ENCODE data around the gene QSER1. TPM values are rescaled to one million over a fixed set of nuclear protein-coding genes. Genes with fewer than 3 reads are reported as not detected.
"Not testable (repeated sequence)": the region's sequence is repeated elsewhere in the genome, so short reads cannot be mapped to it uniquely, and the experiment has no call there.

QSER1 gene
- total and polyA plus RNA-seq, 10 of the 15 experiments (the other 5 are each of a cell fraction or from before 2014, with no cell fraction given): 2.1 to 15.0 (median 9.4) TPM

DNA sequence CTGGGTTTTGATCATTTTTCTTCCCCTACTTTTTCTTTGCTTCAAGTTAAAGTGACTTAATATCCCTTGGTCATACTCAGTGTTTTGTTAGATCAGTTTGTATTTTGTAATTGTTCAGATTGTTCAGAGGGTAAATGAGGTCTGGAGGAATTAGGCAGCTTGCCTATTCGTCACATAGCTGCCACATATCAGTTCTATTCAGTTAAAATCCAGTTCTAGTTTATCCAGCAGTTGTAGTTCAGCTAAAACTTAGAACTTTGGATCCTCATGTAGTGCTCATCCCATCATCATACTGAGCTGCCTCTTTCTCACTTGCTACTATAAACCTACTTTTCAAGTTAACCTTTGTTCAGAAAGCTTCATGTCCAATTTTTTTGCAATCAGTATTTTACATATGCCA is 75.9 kb downstream of the QSER1 start:
- 90% methylated on average over 1 of the region's 1 CpG for WGBS (ENCODE audit: insufficient coverage, insufficient replicate concordance, low lambda C conversion rate, missing lambda C conversion rate)
- Histone ChIP-seq H3K79me2 (ENCODE audit: control insufficient read depth, insufficient read depth, low read length) (no peaks in the 10 kb centered on the region), H3K4me3 (no peak overlapping the region), H3K9ac (ENCODE audit: control insufficient read depth, insufficient read depth, low read length) (no peak overlapping the region), H2AFZ (ENCODE audit: control insufficient read depth, low read depth, low read length) (no peak overlapping the region), H3K36me3 (ENCODE audit: control insufficient read depth in 2 of 2, insufficient read depth in 2 of 2, low read length in 1 of 2) (peaks cover 0 to 16% of the 10 kb centered on the region in 2 experiments; a peak in 3 of 4 replicates), H3K27me3 (replicated peaks in 1 of 2; ENCODE audit: control insufficient read depth in 2 of 2, insufficient read depth in 2 of 2, low read length in 1 of 2) (no peaks in the 10 kb centered on the region), H3K4me1 (ENCODE audit: control insufficient read depth, insufficient read depth, low read length) (no peaks in the 10 kb centered on the region), H3K4me2 (ENCODE audit: control insufficient read depth, insufficient read depth) (no peak overlapping the region), H3K9me3 (replicated peaks; ENCODE audit: control insufficient read depth, insufficient read depth, low read length) (no peaks in the 10 kb centered on the region), H4K20me1 (ENCODE audit: control insufficient read depth, insufficient read depth) (no peaks in the 10 kb centered on the region), H3K27ac (ENCODE audit: control insufficient read depth, insufficient read depth) (no peak overlapping the region)
- DNase-seq (ENCODE audit: low read depth, low spot score) (no peak), FAIRE-seq (no peak), ATAC-seq (no peak)
- ChIA-PET CTCF (interaction anchor here (0.6 to 4.9 kb wide), 8 partner anchors 9 to 161 kb away, joined by 3 to 60 read pairs (median 3); no protein-coding TSS in a partner anchor), RAD21 (ENCODE audit: unreplicated experiment) (interaction anchor here (0.6 to 15.2 kb wide), 6 partner anchors 12 to 159 kb away, joined by 3 to 144 read pairs (median 5); partner anchors contain the start of gene DEPDC7), SMC1A (ENCODE audit: uncharacterized antibody, unreplicated experiment) (interaction anchor here (0.7 to 7.5 kb wide), 14 partner anchors 9 to 378 kb away, joined by 3 to 72 read pairs (median 4); no protein-coding TSS in a partner anchor), POLR2A (interaction anchor here (0.6 kb wide), 1 partner anchor 362 kb away, joined by 3 read pairs; no protein-coding TSS in a partner anchor)
- BruUV-seq (replicated peaks): no TSS peak
- intact Hi-C loops (cut with micrococcal nuclease; ENCODE audit: unreplicated experiment) (no loop called here), in situ Hi-C loops (cut with MboI) (no loop called here)
- no peak for TF ChIP-seq PBX3 (IDR thresholded peaks at IDR 0.05; ENCODE audit: insufficient replicate concordance, low read depth, low read length)
- TF ChIP-seq IRF4 (IDR thresholded peaks at IDR 0.05; ENCODE audit: low read depth, low read length): no peak
- TF ChIP-seq RBBP5 (conservative IDR thresholded peaks at IDR 0.05): no peak
- no peak for TF ChIP-seq ZBTB33 (IDR thresholded peaks at IDR 0.05)
- TF ChIP-seq MXI1 (IDR thresholded peaks at IDR 0.05; ENCODE audit: low read depth, low read length): no peak
- no peak for TF ChIP-seq JUNB (IDR thresholded peaks at IDR 0.05)
- no peak for TF ChIP-seq SRF (IDR thresholded peaks at IDR 0.05; ENCODE audit: low read depth in 2 of 2, low read length in 2 of 2)

- H3K36me3 ChIP-seq (ENCODE audit: control insufficient read depth in 2 of 2, insufficient read depth in 2 of 2, low read length in 1 of 2); H3K4me3 ChIP-seq; H3K4me2 ChIP-seq (ENCODE audit: control insufficient read depth, insufficient read depth); H3K4me1 ChIP-seq (ENCODE audit: control insufficient read depth, insufficient read depth, low read length); H3K27me3 ChIP-seq (replicated peaks in 1 of 2; ENCODE audit: control insufficient read depth in 2 of 2, insufficient read depth in 2 of 2, low read length in 1 of 2); H3K9me3 ChIP-seq (replicated peaks; ENCODE audit: control insufficient read depth, insufficient read depth, low read length); ATAC-seq; FAIRE-seq; BruUV-seq (replicated peaks); H3K9ac ChIP-seq (ENCODE audit: control insufficient read depth, insufficient read depth, low read length); H3K27ac ChIP-seq (ENCODE audit: control insufficient read depth, insufficient read depth); H4K20me1 ChIP-seq (ENCODE audit: control insufficient read depth, insufficient read depth); H2AFZ ChIP-seq (ENCODE audit: control insufficient read depth, low read depth, low read length); DNase-seq (ENCODE audit: low read depth, low spot score); in situ Hi-C loops (cut with MboI); H3K79me2 ChIP-seq (ENCODE audit: control insufficient read depth, insufficient read depth, low read length); intact Hi-C loops (cut with micrococcal nuclease; ENCODE audit: unreplicated experiment); POLR2A ChIA-PET: not testable (repeated sequence)
- RAD21 ChIA-PET (ENCODE audit: unreplicated experiment): interaction anchor here (1.2 kb wide), 1 partner anchor 10 kb away, joined by 3 read pairs; no protein-coding TSS in a partner anchor
- CTCF ChIA-PET: interaction anchor here (1.7 to 2.8 kb wide), 2 partner anchors 13 to 93 kb away, joined by 5 to 9 read pairs; no protein-coding TSS in a partner anchor
- WGBS (ENCODE audit: insufficient coverage, insufficient replicate concordance, low lambda C conversion rate, missing lambda C conversion rate): 98% methylated on average over 3 of the region's 3 CpGs
- SMC1A ChIA-PET (ENCODE audit: uncharacterized antibody, unreplicated experiment): interaction anchor here (1.0 to 2.5 kb wide), 3 partner anchors 61 to 163 kb away, joined by 3 to 9 read pairs (median 4); no protein-coding TSS in a partner anchor
Measured at GRCh38 chr11:32972233-32972632, 79.6 kb downstream of the QSER1 start.

Measured in GM12878 (cell line).